ENCODE measurements around the gene B4GALNT1.

The B4GALNT1 gene

DNA sequence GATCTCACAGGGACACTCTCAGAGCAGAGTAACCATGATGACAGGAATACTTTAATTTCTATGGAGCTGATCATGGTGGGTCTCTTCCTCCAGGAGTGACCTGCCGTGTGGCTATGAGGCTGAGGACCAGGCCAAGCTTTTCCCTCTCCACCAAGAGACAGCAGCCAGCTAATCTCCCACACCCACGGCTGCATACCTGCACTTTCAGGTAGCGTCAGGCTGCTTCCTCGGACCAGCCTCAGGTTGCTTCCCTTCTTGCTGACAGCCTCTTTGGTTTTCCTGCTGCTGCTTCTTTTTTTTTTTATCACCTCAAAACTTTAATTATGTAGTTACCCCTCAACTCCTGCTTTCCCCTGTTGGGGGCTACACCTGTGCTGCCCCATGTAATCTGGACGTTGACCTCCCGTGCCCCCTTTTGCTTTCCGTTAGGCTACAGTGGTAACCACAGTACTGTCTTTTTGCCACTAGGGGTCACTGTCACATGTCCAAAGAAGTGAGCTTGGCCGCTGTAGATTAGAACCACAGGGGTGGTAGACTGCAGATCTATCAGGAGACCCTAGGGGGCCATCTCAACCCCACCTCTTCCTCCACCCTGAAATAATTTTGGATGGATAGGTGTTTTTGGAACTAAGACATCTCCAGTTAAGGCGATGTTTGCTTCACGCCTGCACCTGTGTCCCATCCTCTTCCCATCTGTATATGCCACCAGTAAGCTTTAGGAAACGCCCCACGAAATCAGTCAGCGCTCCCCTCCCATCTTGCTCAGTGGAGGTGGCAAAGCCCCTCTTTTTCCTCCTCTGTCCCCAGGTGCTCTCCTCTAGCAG, 49.8 kb downstream of the B4GALNT1 start:
- peak; percentile 72 for DNase-seq

DNA sequence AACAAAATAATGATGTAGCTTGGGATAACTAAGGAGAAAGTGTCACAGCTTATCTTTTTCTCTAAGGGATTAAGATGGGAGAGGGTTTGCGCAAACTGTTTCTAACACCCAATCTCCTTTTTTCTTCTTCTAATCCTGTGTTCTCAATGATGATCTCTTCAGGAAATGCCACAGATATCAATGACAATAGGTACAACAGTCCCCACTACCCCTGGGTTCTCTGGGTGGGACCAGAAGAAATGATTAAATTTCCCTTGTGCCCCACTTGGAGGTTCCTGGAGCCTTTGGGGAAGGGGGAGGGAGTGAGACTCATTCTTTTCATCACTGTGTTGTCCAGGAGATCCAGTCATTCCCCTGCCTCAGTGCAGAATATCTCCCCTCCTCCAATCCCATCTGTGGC, 50.6 kb downstream of the B4GALNT1 start:
- no peak for DNase-seq

DNA sequence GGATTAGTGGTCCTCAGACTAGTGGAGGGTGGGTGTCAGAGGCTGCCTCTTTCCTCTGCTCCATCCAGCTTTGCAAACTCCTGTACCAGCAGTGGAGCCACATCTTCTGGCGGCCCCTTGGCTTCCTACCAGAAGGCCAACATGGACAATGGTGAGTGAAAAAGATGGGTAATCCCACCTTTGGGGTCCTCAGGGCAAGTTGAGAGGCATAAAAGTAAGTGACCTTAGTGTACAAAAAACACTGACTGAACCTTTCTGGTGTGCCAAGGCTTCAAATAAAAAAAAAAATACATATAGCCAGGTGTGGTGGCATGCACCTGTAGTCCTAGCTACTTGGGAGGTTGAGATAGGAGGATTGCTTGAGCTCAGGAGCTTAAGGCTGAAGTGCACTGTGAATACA, 51.2 kb downstream of the B4GALNT1 start:
- DNase-seq, result no peak

DNA sequence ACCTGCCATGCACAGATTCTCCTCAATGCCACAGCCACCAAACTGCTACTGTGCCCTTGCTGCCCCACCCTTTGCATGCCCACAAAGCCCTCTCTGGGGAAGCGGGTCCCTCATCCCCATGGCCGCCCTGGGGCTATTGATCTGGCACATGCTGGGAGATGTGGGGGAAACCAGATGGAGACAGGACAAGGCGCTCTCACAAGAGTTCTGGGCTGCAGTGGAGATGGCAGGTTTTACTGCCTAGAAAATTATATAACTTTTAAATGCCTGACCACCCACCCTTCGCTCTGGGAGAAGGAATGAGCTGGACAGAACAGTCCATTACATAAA, 52.6 kb downstream of the B4GALNT1 start:
- no peak for DNase-seq

DNA sequence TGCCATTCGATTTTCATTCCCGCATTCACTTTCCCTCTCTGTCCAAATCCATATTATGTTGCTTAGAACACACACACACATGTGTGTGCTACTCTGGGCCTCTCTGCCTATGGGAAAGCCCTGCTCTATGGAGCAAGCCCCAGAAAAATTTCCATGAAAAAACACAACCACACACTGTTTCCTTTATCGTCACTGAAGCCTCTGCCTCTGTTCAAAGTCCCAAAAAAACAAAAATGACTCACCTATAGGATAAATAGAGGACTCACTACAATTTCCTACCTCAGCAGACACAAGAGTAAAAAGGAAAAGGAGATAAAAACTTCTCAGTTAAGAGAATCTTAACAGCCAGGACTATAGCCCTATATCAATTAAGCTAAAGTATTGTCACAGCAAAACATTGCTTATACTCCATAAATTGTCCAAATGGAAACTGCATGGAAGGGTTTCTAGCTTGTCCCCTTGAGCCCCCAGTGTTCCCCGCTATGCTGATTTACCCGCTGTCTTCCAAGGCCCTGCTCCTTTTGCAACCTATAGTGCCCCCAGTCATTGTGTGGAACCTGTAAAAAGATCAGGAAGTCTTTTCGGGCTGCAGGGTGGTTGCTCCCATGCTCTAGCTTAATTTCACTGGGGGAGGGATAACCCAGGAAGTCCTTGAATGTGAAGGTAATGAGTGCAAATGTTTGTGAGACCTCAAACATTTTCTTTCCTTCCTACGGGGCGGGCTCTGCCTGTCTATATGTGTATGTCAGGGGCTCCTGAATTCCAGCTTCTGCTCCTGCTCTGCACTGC, 53.1 kb downstream of the B4GALNT1 start:
- DNase-seq, result no peak

DNA sequence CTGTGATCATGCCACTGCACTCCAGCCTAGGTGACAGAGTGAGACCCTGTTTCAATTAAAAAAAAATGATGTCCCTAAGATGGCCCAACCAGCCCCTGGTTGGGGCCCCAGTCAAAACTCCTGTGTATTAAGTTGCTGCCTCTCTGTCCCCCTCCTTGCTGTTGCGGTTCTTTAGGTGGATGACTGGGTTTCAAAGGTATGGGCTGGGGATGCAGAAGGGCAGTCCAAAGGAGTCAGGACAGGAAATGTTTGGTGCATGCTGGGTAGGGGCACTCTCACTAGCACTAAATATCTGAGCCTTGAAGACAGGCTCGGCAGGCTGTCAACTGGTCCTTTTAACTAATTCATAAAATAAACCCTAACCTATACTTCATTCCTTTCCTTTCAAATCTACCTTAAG, 54.0 kb downstream of the B4GALNT1 start:
- no peak for DNase-seq

DNA sequence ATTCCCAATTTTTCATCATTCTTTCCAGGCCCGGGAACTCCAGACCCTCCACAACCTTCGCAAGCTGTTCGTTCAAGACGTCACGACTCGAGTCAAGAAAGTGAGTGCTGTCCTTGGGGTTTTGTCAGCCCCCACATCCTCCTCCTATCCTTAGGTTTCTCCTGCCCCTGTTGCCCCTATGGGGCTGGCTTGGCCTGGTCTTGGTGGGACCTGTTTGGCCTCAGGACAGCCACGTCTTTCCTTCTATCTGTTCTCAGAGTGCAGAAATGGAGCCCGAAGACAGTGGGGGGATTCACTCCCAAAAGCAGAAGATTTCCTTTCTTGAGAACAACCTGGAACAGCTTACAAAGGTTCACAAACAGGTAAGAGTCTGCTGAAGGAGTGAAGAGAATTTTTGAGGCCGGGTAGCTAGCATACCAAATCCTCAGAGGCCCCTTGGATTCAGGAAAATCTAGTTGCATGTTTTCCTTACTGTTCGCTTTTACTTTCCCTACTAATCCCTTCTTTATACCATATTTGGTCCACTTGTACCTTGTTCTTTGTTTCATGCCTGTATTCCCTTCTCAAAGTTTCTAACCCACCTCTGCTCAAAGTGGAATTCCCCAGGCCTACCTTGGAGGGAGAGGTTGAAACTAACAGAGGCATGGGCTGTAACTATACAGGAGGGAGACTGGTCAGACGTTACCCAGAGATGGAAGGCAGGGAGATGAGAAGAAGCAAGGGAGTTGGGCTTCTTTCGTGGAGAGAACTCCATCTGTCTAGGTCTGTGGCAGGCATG, 54.8 kb downstream of the B4GALNT1 start:
- no peak for DNase-seq

DNA sequence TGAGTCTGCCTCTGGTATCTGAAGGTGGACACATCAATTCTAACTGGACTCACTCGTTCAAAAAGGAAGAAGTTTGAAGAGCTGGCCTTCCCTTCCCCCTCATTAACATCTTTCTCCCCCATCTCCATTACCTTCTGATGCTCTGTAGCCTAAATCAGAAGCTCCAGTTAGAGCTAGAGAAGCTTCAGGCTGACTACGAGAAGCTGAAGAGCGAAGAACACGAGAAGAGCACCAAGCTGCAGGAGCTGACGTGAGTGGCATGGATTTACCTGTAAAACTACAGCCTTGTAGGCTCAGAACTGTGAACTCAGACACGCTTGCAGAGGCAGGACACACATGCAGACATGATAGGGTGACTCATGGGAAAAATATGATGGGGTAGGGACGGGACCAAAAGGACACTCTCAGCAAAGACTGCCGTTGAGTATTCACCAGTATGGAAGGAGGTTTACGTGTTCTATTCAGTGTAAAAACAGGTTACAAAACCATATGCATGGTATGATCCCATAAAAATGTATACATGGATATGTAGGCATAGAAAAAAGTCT, 56.3 kb downstream of the B4GALNT1 start:
- DNase-seq, result no peak

Data from NCI-H510A treated with DMSO at 0.1 percent for 48 hours (cell line).